SH-SY5Y (cell line): ENCODE results near the gene C9orf85.

ENCODE experiments used
- GATA2 ChIP-seq: IDR thresholded peaks from 2 replicates; pipeline ENCODE4 v1.6.1; 2011; ENCODE audit warnings: mild to moderate bottlenecking, low read depth, low read length
- GATA3 ChIP-seq: IDR thresholded peaks from 2 replicates; pipeline ENCODE4 v1.6.1; 2011; ENCODE audit warnings: low read depth, mild to moderate bottlenecking, low read length, moderate library complexity

GRCh38 chr9:71941060-71941568, 29.7 kb downstream of the C9orf85 start:
- TF ChIP-seq GATA3 (no peak), GATA2 (no peak)
